Measurements from ENCODE around the gene MAPK13.
"Not testable (repeated sequence)": the region's sequence is repeated elsewhere in the genome, so short reads cannot be mapped to it uniquely, and the experiment has no call there.

MAPK13 gene

DNA sequence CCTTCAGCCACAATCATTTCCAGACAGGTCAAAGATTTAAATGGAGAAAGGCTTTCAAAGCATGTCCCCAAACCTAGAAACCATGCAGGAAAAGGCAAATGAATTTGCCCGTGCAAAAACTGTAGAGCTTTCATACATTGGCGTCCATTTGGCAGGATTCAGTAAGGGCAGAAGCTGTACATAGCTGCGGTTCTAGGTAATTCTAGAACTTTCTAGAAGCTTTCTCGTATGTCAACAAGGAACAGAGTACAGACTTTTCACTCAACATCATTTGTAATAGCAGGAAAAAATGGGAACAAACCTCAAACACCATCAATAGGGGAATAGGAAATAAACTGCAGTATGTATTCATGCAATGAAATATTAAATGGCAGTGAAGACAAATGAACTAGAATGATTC is 11.1 kb upstream of the MAPK13 start:
- peak overlapping the region; percentile 72 for H3K27ac Mint-ChIP-seq
- no peaks in the 10 kb centered on the region for H3K27me3 Mint-ChIP-seq
- H3K9me3 Mint-ChIP-seq, result no peaks in the 10 kb centered on the region
- intact Hi-C loops (cut with micrococcal nuclease), result no loop called here
- peaks cover 77% of the 10 kb centered on the region for H3K4me1 Mint-ChIP-seq (ENCODE audit: low read depth)
- H3K4me3 Mint-ChIP-seq, result no peak overlapping the region
- H3K36me3 Mint-ChIP-seq (ENCODE audit: low read depth), result peaks cover 51% of the 10 kb centered on the region

DNA sequence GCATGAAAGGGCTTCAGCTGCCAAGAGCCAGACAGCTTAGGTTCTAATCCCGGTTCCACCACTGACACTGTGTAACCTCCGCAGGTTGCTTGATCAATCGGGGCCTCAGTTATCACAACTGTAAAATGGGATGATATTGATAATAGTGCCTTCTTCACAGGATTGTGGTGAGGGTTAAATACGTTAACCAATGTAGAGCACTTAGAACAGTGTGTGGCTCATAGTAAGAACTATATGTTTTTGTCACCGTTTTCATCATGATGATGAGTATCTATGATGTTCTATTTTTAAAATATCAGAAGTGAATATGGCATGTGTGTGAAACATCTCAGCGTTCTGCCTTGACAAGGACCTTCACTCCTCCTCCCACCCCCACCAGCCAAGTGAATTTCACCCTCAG is 10.3 kb upstream of the MAPK13 start:
- Mint-ChIP-seq H3K27me3 (no peaks in the 10 kb centered on the region), H3K27ac (no peak overlapping the region), H3K4me1 (ENCODE audit: low read depth) (peaks cover 70% of the 10 kb centered on the region), H3K36me3 (ENCODE audit: low read depth) (peaks cover 51% of the 10 kb centered on the region), H3K9me3 (no peaks in the 10 kb centered on the region), H3K4me3 (no peak overlapping the region)
- intact Hi-C loops (cut with micrococcal nuclease), result loop anchor here (5.0 kb wide), 1 partner anchor 242 kb away; no protein-coding TSS in a partner anchor

DNA sequence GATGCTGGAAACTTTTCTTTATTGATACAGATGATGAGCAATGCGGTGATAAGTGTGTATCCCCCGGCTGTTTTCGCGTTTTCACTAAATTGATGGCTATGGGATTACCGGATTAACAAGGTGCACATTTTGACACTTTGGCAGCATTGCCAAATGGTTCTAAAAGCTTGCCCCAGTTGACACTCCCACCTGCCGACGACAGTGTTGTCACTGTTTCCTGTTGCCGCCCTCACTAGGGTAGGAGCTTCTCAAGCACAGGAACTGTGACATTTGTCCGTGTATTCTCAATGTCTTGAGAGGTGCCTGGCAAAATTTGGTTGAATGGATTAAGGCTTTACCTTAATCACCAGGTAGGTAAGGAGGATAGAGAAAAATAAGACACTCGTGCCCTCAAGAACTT is 9.8 kb upstream of the MAPK13 start:
- peak overlapping the region; percentile 41 for H3K4me3 Mint-ChIP-seq
- intact Hi-C loops (cut with micrococcal nuclease), result loop anchor here (5.0 kb wide), 1 partner anchor 242 kb away; no protein-coding TSS in a partner anchor
- peaks cover 69% of the 10 kb centered on the region for H3K4me1 Mint-ChIP-seq (ENCODE audit: low read depth)
- peaks cover 48% of the 10 kb centered on the region for H3K36me3 Mint-ChIP-seq (ENCODE audit: low read depth)
- H3K27me3 Mint-ChIP-seq, result no peaks in the 10 kb centered on the region
- H3K9me3 Mint-ChIP-seq, result no peaks in the 10 kb centered on the region
- H3K27ac Mint-ChIP-seq, result peak overlapping the region; percentile 87

DNA sequence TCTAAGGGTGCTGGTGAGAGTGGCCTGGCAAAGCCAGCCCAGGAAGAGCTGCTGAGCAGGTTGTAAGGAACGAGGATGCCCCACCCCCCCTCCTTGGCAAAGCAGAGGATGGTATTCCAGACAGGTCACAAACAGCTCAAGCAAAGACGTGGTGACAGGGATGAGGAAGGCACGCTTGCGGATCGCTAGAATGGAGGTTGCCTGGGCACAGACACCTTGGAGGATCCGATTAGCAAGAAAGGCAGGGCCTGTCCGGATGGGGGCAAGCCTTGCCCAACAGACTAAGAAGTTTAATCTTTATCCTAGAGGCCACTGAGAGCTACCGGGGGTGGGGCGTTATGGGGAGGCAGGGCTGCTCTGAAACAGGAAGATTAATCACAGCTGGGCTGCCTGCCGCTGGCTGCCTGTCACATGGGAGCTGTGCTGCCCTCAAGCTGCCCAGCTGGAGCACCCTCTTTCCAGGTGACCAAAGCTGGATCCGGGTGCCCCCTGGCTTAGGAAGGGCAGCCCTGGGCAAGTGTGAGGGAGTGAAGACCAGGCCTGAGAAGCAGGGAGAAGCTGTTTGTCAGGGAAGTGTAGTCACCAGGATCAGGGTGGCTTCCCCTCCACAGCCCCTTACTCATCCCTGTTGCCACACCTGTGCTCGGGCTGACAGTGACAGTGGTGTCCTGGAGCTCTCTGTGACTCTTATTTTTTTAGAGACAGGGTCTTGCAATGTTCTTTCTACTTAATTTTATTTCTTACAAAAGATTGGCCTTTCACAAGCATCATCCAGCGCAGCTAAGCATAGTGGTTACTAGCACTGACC is 9.1 kb upstream of the MAPK13 start:
- intact Hi-C loops (cut with micrococcal nuclease), result loop anchor here (5.0 kb wide), 1 partner anchor 241 kb away; no protein-coding TSS in a partner anchor
- peaks cover 43% of the 10 kb centered on the region for H3K36me3 Mint-ChIP-seq (ENCODE audit: low read depth)
- peak overlapping the region; percentile 41 for H3K4me3 Mint-ChIP-seq
- peak overlapping the region; percentile 87 for H3K27ac Mint-ChIP-seq
- peaks cover 75% of the 10 kb centered on the region for H3K4me1 Mint-ChIP-seq (ENCODE audit: low read depth)
- H3K9me3 Mint-ChIP-seq, result no peaks in the 10 kb centered on the region
- H3K27me3 Mint-ChIP-seq, result no peaks in the 10 kb centered on the region

DNA sequence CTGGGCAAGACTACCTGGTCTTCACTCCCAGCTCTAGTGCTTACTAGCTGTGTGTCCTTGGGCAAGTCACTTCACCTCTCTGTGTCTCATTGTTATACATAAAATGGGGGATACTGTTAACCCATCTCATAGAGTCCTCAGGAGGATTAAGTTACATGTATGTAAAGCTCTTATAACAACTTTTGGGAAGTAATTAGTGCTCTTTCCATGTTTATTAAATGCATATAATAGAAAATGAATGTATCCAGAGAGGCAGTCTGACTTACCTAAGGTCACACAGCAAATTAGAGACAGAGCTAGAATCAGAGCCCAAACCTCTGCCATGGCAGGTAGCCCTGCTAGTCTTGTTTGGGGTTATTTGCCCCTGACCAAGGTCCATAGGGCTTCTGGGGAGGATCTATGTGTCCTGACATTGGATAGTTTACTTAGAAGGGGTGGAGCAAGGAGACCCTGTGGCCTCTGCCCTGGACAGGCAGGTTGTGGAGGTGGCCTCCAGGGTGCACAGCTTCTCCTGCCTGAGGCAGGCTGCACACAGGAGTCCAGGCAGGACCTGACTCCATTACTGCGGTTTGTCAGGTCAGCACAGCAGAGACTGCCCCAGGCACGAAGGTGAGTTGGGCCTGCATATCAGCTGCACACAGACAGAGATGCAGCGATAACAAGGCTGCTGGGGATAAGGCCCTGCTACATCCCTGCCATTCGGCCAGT is 8.4 kb upstream of the MAPK13 start:
- Mint-ChIP-seq H3K27ac (peak overlapping the region; percentile 87), H3K4me1 (ENCODE audit: low read depth) (peaks cover 82% of the 10 kb centered on the region), H3K36me3 (ENCODE audit: low read depth) (peaks cover 36% of the 10 kb centered on the region), H3K27me3 (no peaks in the 10 kb centered on the region), H3K4me3 (no peak overlapping the region), H3K9me3 (no peaks in the 10 kb centered on the region)
- intact Hi-C loops (cut with micrococcal nuclease), result loop anchor here (5.0 kb wide), 1 partner anchor 240 kb away; no protein-coding TSS in a partner anchor

DNA sequence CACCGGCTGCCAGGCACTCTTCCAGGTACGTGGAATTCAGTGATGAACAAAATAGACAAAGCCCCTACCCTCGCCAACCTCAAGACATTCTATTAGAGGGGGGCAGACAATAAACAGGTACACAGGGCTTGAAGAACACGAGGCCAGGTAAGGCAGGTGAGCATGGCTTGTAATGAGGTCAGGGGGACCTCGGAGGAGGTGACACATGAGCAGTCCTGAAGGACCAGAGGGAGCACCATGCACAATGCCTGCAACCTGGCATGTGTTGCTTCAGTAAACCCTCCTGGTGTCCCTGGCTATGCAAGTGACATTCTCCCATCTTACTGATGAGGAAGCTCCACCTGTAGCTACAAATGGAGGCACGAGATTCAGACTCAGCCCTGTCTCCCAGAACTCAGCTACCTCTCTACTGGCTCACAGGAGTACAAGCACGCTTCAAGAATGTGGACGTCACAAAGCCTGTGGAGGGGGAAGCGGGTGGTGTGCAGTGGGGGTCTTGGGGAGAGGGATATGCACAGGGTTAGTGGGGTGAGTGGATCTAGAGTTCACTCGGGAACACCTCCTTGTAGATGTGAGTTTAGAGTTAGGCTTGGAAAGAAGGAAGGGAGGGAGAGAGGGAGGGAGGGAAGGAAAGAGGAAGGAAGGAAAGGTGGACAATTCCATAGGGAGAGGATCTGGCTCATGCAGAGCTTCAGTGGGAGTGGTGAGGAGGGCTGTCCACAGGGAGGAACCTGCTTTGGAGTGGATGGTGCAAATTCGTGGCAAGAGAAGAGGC is 7.6 kb upstream of the MAPK13 start:
- intact Hi-C loops (cut with micrococcal nuclease), result loop anchor here (5.0 kb wide), 1 partner anchor 240 kb away; no protein-coding TSS in a partner anchor
- H3K4me1 Mint-ChIP-seq (ENCODE audit: low read depth), result peaks cover 84% of the 10 kb centered on the region
- peak overlapping the region; percentile 87 for H3K27ac Mint-ChIP-seq
- H3K36me3 Mint-ChIP-seq (ENCODE audit: low read depth), result peaks cover 28% of the 10 kb centered on the region
- H3K9me3 Mint-ChIP-seq, result no peaks in the 10 kb centered on the region
- no peak overlapping the region for H3K4me3 Mint-ChIP-seq
- no peaks in the 10 kb centered on the region for H3K27me3 Mint-ChIP-seq

DNA sequence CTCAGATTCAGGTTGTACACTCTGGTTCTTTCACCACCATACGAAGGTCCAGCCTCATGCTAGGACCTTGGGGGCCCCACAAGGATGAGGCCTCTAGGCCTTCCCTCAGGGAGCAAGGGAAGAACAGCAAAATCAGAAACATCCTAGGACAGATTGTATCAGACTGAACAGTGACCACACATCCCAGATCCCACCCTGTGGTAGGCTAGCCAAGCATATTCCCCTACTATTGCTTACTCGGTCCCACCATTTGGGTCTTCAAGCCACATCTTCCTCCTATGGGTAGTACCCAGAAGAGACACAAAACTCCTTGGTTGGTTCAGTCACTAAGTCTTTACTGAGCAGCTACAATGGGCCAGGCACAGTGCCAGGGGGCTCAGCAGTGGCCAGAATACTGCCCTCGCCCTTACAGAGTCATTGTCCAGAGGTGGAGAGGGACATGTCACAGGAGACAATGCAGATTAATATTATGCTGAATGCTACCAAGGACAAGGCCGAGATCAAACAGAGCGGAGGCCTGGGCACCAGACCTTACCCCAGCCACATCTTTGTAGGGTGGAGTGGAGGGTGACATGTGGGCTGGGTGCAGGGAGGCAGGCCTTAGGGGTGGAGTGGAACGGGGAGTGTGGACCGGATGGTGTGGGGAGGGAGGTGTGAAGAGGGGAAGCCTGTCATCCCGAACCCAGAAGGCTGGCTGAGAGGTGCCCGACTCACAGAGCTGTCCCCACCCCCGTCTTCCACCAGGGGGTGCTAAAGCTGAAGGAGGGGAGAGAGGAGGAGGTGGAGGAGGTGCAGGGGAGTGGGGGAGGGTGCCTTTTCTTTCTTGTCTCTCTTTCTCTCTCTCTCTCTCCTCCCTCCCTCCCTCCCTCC is 6.8 kb upstream of the MAPK13 start:
- Mint-ChIP-seq H3K9me3 (no peaks in the 10 kb centered on the region), H3K27ac (peak overlapping the region; percentile 74), H3K4me3 (no peak overlapping the region), H3K4me1 (ENCODE audit: low read depth) (peaks cover 84% of the 10 kb centered on the region), H3K36me3 (ENCODE audit: low read depth) (peaks cover 20% of the 10 kb centered on the region), H3K27me3 (no peaks in the 10 kb centered on the region)
- intact Hi-C loops (cut with micrococcal nuclease), result loop anchor here (1.0 to 5.0 kb wide), 2 partner anchors 73 to 239 kb away; partner anchors contain the start of gene BRPF3

DNA sequence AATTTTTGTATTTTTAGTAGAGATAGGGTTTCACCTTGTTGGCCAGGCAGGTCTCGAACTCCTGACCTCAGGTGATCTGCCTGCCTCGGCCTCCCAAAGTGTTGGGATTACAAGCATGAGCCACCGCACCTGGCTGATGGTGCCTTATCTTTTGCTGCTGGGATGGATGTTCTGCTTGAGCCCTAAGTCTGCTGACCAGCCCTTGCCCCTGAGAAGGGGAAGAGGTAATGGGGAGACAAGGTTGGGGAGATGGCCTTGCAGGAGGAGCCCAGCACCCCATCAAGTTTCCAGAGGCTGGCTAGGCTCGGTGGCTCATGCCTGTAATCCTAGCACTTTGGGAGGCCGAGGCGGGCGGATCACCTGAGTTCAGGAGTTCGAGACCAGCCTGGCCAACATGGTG is 6.0 kb upstream of the MAPK13 start:
- Mint-ChIP-seq H3K4me3 (peak overlapping the region; percentile 53), H3K36me3 (ENCODE audit: low read depth) (peaks cover 15% of the 10 kb centered on the region), H3K4me1 (ENCODE audit: low read depth) (peaks cover 79% of the 10 kb centered on the region), H3K27ac (peak overlapping the region; percentile 74)
- H3K27me3 Mint-ChIP-seq, H3K9me3 Mint-ChIP-seq: not testable (repeated sequence)
- intact Hi-C loops (cut with micrococcal nuclease), result loop anchor here (1.0 to 5.0 kb wide), 2 partner anchors 72 to 238 kb away; partner anchors contain the start of gene BRPF3

DNA sequence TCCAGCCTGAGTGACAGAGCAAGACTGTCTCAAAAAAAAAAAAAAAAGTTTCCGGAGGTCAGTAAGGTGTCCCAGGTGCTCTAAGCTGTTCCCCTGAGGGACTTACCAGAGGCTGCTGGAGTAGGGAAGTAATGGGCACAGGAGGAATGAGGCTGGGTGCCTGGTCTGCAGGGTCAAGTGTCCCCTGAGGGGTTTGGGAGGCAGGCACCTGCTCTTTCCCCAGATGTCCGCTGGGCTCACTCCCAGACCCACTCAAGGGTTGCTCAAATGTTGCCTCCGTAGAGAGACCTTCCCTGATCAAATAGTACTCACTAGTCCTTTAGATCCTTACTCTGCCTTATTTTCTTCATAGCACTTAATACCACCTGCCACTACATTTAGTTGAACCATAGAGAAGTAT is 5.4 kb upstream of the MAPK13 start:
- peaks cover 9% of the 10 kb centered on the region for H3K36me3 Mint-ChIP-seq (ENCODE audit: low read depth)
- peaks cover 78% of the 10 kb centered on the region for H3K4me1 Mint-ChIP-seq (ENCODE audit: low read depth)
- intact Hi-C loops (cut with micrococcal nuclease), result loop anchor here (1.0 to 5.0 kb wide), 2 partner anchors 71 to 237 kb away; partner anchors contain the start of gene BRPF3
- no peaks in the 10 kb centered on the region for H3K9me3 Mint-ChIP-seq
- H3K4me3 Mint-ChIP-seq, result no peak overlapping the region
- H3K27me3 Mint-ChIP-seq, result no peaks in the 10 kb centered on the region
- H3K27ac Mint-ChIP-seq, result no peak overlapping the region

DNA sequence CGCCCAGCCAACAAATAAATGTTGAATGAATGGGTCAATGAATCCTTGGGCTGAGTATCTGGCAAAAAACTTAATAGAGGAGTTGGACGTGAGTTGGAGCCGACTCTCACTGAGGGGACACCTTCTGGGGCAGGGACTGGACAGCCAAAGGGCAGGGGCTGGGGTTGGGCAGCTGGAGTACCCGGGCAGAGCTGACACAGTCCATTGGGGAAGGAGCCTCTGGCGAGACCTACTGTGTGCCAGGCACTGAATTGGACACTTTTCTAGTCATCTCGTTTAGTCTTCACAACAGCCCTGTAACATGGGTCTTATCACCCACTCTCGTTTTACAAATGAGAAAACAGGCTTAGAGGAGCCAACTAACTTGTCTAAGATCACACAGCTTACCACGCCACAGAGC is 4.7 kb upstream of the MAPK13 start:
- peaks cover 8% of the 10 kb centered on the region for H3K36me3 Mint-ChIP-seq (ENCODE audit: low read depth)
- H3K27ac Mint-ChIP-seq, result peak overlapping the region; percentile 80
- intact Hi-C loops (cut with micrococcal nuclease), result no loop called here
- peaks cover 72% of the 10 kb centered on the region for H3K4me1 Mint-ChIP-seq (ENCODE audit: low read depth)
- no peak overlapping the region for H3K4me3 Mint-ChIP-seq
- H3K27me3 Mint-ChIP-seq, result no peaks in the 10 kb centered on the region
- no peaks in the 10 kb centered on the region for H3K9me3 Mint-ChIP-seq

DNA sequence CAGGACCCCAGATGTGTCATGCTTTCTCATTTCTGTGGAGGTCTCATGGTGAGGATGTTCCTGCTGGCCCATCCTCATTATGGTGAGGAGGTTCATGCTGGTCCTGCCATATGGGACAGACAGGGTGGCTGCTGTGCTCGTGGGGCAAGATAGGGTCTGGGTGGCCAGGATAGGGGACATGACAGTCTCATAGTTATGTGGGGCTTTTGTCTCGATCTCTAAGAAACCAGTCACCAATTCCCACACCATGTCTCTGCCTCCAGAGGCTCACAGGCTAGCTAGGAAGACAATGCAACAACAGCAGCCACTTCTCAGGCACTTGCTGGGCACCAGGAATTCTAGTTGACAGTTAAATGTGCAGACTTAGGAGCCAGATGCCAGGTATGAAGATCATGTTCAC is 4.2 kb upstream of the MAPK13 start:
- Mint-ChIP-seq H3K9me3 (no peaks in the 10 kb centered on the region), H3K36me3 (ENCODE audit: low read depth) (peaks cover 8% of the 10 kb centered on the region), H3K4me1 (ENCODE audit: low read depth) (peaks cover 70% of the 10 kb centered on the region), H3K27ac (peak overlapping the region; percentile 80), H3K4me3 (no peak overlapping the region), H3K27me3 (no peaks in the 10 kb centered on the region)
- intact Hi-C loops (cut with micrococcal nuclease), result no loop called here

DNA sequence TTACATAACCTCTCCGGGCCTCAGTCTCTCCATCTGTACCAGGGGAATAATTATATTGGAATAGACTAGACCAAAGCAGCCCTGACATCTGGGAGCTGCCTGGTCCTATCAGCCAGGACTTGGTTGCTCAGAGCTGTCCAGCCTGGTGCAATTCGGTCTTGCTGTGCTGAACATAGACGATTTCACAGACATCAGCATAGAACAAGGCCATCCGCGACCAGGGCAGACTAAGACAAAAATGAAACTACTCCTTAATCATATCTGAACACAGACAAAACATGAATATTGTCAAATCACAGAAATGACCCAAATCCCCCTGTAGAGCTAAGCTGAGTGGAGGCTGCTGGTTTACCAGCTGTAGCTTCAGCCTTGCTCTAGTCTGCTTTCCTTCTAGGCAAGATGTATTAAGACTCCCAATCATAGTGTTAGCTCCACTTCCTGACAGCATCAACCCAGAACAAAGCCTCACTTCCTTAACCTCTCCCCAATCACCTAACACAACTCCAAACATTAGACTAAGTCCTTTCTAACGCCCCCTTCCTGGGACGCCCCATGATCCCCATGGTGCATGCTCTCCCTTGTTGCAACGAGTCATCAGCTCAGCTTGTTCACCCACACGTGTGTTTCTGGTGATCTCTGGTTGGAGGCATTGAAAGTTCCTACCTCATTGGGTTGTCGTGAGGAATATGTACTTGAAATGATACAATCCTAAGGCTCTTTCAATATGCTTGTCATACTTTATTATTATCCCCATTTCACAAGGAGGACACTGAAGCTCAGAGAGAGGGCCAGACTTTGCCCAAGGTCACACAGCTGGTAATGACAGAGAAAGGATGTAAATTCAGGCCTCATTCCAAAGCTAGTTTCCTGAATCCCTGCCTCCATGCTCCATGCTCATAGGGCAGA is 3.5 kb upstream of the MAPK13 start:
- Mint-ChIP-seq H3K4me1 (ENCODE audit: low read depth) (peaks cover 69% of the 10 kb centered on the region), H3K36me3 (ENCODE audit: low read depth) (peaks cover 8% of the 10 kb centered on the region), H3K9me3 (no peaks in the 10 kb centered on the region), H3K27ac (peak overlapping the region; percentile 80), H3K27me3 (no peaks in the 10 kb centered on the region), H3K4me3 (no peak overlapping the region)
- intact Hi-C loops (cut with micrococcal nuclease), result no loop called here
